ENCODE measurements around the gene GSG1L.
A peak's percentile ranks its signal among the peaks of the same experiment; 100 is the strongest.

Gene GSG1L

GRCh38 chr16:28089205-28089991 is 25.9 kb upstream of the GSG1L start:
- Histone ChIP-seq H2BK5ac (ENCODE audit: low read length) (peak overlapping the region; percentile 3), H4K91ac (ENCODE audit: low read depth, low read length, poor library complexity) (no peak overlapping the region), H3K14ac (ENCODE audit: low read length) (peak overlapping the region; percentile 87), H2AK5ac (ENCODE audit: low read depth, low read length) (no peak overlapping the region), H3K23ac (ENCODE audit: low read depth, low read length, poor library complexity) (peak overlapping the region; percentile 63), H3K4me3 (ENCODE audit: low read length in 2 of 2) (peak overlapping the region in 1 of 2 donors; percentile 74), H4K8ac (ENCODE audit: low read depth, low read length) (peak overlapping the region; percentile 32), H3K9ac (ENCODE audit: low read depth, low read length, poor library complexity) (peak overlapping the region; percentile 72), H2BK12ac (ENCODE audit: low read length) (peak overlapping the region; percentile 19), H2BK15ac (ENCODE audit: low read length) (no peak overlapping the region), H3K9me3 (replicated peaks in 1 of 2; ENCODE audit: control insufficient read depth in 2 of 2, insufficient read depth in 1 of 2, low read depth in 1 of 2, low read length in 2 of 2) (peaks cover 0 to 2% of the 10 kb centered on the region in 2 donors), H3K4me2 (ENCODE audit: insufficient read depth, low read length, poor library complexity, severe bottlenecking) (no peak overlapping the region), H2AFZ (ENCODE audit: low read length) (no peak overlapping the region), H3K79me1 (ENCODE audit: low read depth, low read length) (no peaks in the 10 kb centered on the region), H3K4me1 (ENCODE audit: control insufficient read depth in 2 of 2, insufficient read depth in 1 of 2, low read depth in 1 of 2, low read length in 2 of 2) (peaks cover 0 to 16% of the 10 kb centered on the region in 2 donors), H3K27me3 (ENCODE audit: control insufficient read depth in 3 of 3, insufficient read depth in 3 of 3, low read depth in 1 of 3, low read length in 3 of 3) (no peaks in the 10 kb centered on the region), H3K27ac (replicated peaks; ENCODE audit: low read length) (no peak overlapping the region), H3K36me3 (replicated peaks in 1 of 2; ENCODE audit: control insufficient read depth in 2 of 2, insufficient read depth in 2 of 2, low read length in 2 of 2) (peaks cover 0 to 3% of the 10 kb centered on the region in 2 donors), H3K18ac (ENCODE audit: low read length) (peak overlapping the region; percentile 55), H2BK120ac (ENCODE audit: low read depth, low read length) (no peak overlapping the region), H3K4ac (ENCODE audit: low read length) (no peak overlapping the region)
- 100% methylated on average over 1 to 2 of the region's 3 CpGs for WGBS, 2 donors (ENCODE audit: extremely low coverage in 2 of 2, insufficient read length in 2 of 2, insufficient replicate concordance in 1 of 2)
- DNase-seq (ENCODE audit: low spot score) = no peak

- Histone ChIP-seq H3K4ac (ENCODE audit: low read length) (no peak overlapping the region), H2BK12ac (ENCODE audit: low read length) (no peak overlapping the region), H3K4me2 (ENCODE audit: insufficient read depth, low read length, poor library complexity, severe bottlenecking) (no peak overlapping the region), H2BK120ac (ENCODE audit: low read depth, low read length) (no peak overlapping the region), H3K4me3 (ENCODE audit: low read length in 2 of 2) (no peak overlapping the region), H2AFZ (ENCODE audit: low read length) (no peak overlapping the region), H3K9me3 (replicated peaks in 1 of 2; ENCODE audit: control insufficient read depth in 2 of 2, insufficient read depth in 1 of 2, low read depth in 1 of 2, low read length in 2 of 2) (peaks cover 0 to 2% of the 10 kb centered on the region in 2 donors), H3K4me1 (ENCODE audit: control insufficient read depth in 2 of 2, insufficient read depth in 1 of 2, low read depth in 1 of 2, low read length in 2 of 2) (peaks cover 0 to 10% of the 10 kb centered on the region in 2 donors), H3K9ac (ENCODE audit: low read depth, low read length, poor library complexity) (no peak overlapping the region), H4K8ac (ENCODE audit: low read depth, low read length) (no peak overlapping the region), H3K27me3 (ENCODE audit: control insufficient read depth in 3 of 3, insufficient read depth in 3 of 3, low read depth in 1 of 3, low read length in 3 of 3) (no peaks in the 10 kb centered on the region), H3K36me3 (replicated peaks in 1 of 2; ENCODE audit: control insufficient read depth in 2 of 2, insufficient read depth in 2 of 2, low read length in 2 of 2) (peaks cover 0 to 3% of the 10 kb centered on the region in 2 donors), H2BK5ac (ENCODE audit: low read length) (peak overlapping the region; percentile 57), H3K23ac (ENCODE audit: low read depth, low read length, poor library complexity) (peak overlapping the region; percentile 75), H3K27ac (replicated peaks; ENCODE audit: low read length) (no peak overlapping the region), H2AK5ac (ENCODE audit: low read depth, low read length) (peak overlapping the region; percentile 56), H3K18ac (ENCODE audit: low read length) (no peak overlapping the region), H3K79me1 (ENCODE audit: low read depth, low read length) (no peaks in the 10 kb centered on the region), H3K14ac (ENCODE audit: low read length) (no peak overlapping the region), H4K91ac (ENCODE audit: low read depth, low read length, poor library complexity) (no peak overlapping the region), H2BK15ac (ENCODE audit: low read length) (no peak overlapping the region)
- no CpG with 5 or more reads among the region's 7 CpGs for WGBS, 2 donors (ENCODE audit: extremely low coverage in 2 of 2, insufficient read length in 2 of 2, insufficient replicate concordance in 1 of 2)
- no peak for DNase-seq (ENCODE audit: low spot score)
Measured at GRCh38 chr16:28087675-28088300, 24.3 kb upstream of the GSG1L start.

DNA sequence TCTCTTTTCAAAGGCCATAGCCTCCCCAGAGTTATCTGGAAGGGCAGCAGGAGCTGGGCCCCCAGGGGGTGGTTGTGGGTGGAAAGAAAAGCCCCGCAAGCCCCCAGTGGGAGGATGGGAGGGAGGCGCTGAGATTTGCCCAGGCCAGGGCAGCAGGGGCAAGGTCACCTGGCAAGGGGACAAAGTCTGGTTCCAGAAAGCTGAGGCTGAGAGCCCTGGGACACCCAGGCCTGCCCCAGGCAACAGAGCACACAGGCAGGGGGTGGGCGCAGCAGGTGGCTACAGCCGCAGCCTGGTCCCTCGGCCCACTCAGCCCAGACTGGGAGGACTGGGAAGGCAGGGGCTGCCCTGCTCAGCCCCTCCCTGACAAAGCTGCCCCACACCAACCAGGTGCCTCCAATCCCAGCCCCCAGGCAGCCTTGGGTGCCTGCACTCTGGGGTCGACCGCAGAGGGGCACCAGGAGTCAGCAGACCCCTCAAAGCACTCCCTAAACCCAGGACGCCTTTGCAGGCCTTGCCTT is 23.7 kb upstream of the GSG1L start:
- no peak overlapping the region for H3K4me3 ChIP-seq (ENCODE audit: low read length in 2 of 2)
- no peak overlapping the region for H2BK12ac ChIP-seq (ENCODE audit: low read length)
- no peak overlapping the region for H3K27ac ChIP-seq (replicated peaks; ENCODE audit: low read length)
- no CpG with 5 or more reads among the region's 8 CpGs for WGBS, 2 donors (ENCODE audit: extremely low coverage in 2 of 2, insufficient read length in 2 of 2, insufficient replicate concordance in 1 of 2)
- no peak overlapping the region for H4K91ac ChIP-seq (ENCODE audit: low read depth, low read length, poor library complexity)
- H3K9ac ChIP-seq (ENCODE audit: low read depth, low read length, poor library complexity) = no peak overlapping the region
- H3K18ac ChIP-seq (ENCODE audit: low read length) = peak overlapping the region; percentile 51
- no peak for DNase-seq (ENCODE audit: low spot score)
- H3K36me3 ChIP-seq (replicated peaks in 1 of 2; ENCODE audit: control insufficient read depth in 2 of 2, insufficient read depth in 2 of 2, low read length in 2 of 2) = peaks cover 0 to 3% of the 10 kb centered on the region in 2 donors
- H2AFZ ChIP-seq (ENCODE audit: low read length) = no peak overlapping the region
- no peak overlapping the region for H2BK15ac ChIP-seq (ENCODE audit: low read length)
- H2AK5ac ChIP-seq (ENCODE audit: low read depth, low read length) = peak overlapping the region; percentile 56
- no peak overlapping the region for H3K14ac ChIP-seq (ENCODE audit: low read length)
- no peak overlapping the region for H4K8ac ChIP-seq (ENCODE audit: low read depth, low read length)
- H3K9me3 ChIP-seq (replicated peaks in 1 of 2; ENCODE audit: control insufficient read depth in 2 of 2, insufficient read depth in 1 of 2, low read depth in 1 of 2, low read length in 2 of 2) = peaks cover 0 to 2% of the 10 kb centered on the region in 2 donors
- H3K27me3 ChIP-seq (ENCODE audit: control insufficient read depth in 3 of 3, insufficient read depth in 3 of 3, low read depth in 1 of 3, low read length in 3 of 3) = no peaks in the 10 kb centered on the region
- no peak overlapping the region for H2BK120ac ChIP-seq (ENCODE audit: low read depth, low read length)
- H3K4ac ChIP-seq (ENCODE audit: low read length) = no peak overlapping the region
- no peak overlapping the region for H3K4me2 ChIP-seq (ENCODE audit: insufficient read depth, low read length, poor library complexity, severe bottlenecking)
- H3K23ac ChIP-seq (ENCODE audit: low read depth, low read length, poor library complexity) = peak overlapping the region; percentile 75
- peaks cover 0 to 9% of the 10 kb centered on the region in 2 donors for H3K4me1 ChIP-seq (ENCODE audit: control insufficient read depth in 2 of 2, insufficient read depth in 1 of 2, low read depth in 1 of 2, low read length in 2 of 2)
- H3K79me1 ChIP-seq (ENCODE audit: low read depth, low read length) = no peaks in the 10 kb centered on the region
- H2BK5ac ChIP-seq (ENCODE audit: low read length) = peak overlapping the region; percentile 57
